Activated T-cell treated with anti-CD3 and anti-CD28 coated beads for 1 hour (primary cell): ENCODE data around the gene ATG4D.
"Not testable (repeated sequence)": the region's sequence is repeated elsewhere in the genome, so short reads cannot be mapped to it uniquely, and the experiment has no call there.

Source experiments
- DNase-seq: peaks from one replicate; pipeline ENCODE4 v3.0.0-alpha.2; 2020; ENCODE audit warnings: low read depth

The ATG4D gene

GRCh38 chr19:10519421-10519820 is 24.3 kb upstream of the ATG4D start:
- DNase-seq: no peak

GRCh38 chr19:10520652-10521318 is 22.9 kb upstream of the ATG4D start:
- no peak for DNase-seq

GRCh38 chr19:10521461-10522171 is 22.1 kb upstream of the ATG4D start:
- DNase-seq: no peak

GRCh38 chr19:10523135-10523636 is 20.5 kb upstream of the ATG4D start:
- no peak for DNase-seq

GRCh38 chr19:10525636-10526035 is 18.1 kb upstream of the ATG4D start:
- no peak for DNase-seq

- DNase-seq: not testable (repeated sequence)
Measured at GRCh38 chr19:10526887-10527286, 16.8 kb upstream of the ATG4D start.

GRCh38 chr19:10532457-10532856 is 11.2 kb upstream of the ATG4D start:
- no peak for DNase-seq

- DNase-seq: no peak
Measured at GRCh38 chr19:10533646-10534386, 9.9 kb upstream of the ATG4D start.

- no peak for DNase-seq
Measured at GRCh38 chr19:10535613-10536012, 8.1 kb upstream of the ATG4D start.

GRCh38 chr19:10537668-10538067 is 6.0 kb upstream of the ATG4D start:
- DNase-seq: no peak

- DNase-seq: no peak
Measured at GRCh38 chr19:10538204-10538983, 5.3 kb upstream of the ATG4D start.

GRCh38 chr19:10539016-10539415 is 4.7 kb upstream of the ATG4D start:
- not testable (repeated sequence) for DNase-seq

GRCh38 chr19:10543059-10543419 is 665 bp upstream of the ATG4D start:
- no peak for DNase-seq

- DNase-seq: no peak
Measured at GRCh38 chr19:10544242-10544752, 593 bp downstream of the ATG4D start.

GRCh38 chr19:10544753-10545251 is 1.1 kb downstream of the ATG4D start:
- no peak for DNase-seq

GRCh38 chr19:10546817-10547216 is 3.1 kb downstream of the ATG4D start:
- no peak for DNase-seq

- DNase-seq: no peak
Measured at GRCh38 chr19:10548746-10549276, 5.1 kb downstream of the ATG4D start.

- no peak for DNase-seq
Measured at GRCh38 chr19:10549733-10550132, 6.0 kb downstream of the ATG4D start.

- no peak for DNase-seq
Measured at GRCh38 chr19:10550336-10550735, 6.6 kb downstream of the ATG4D start.

GRCh38 chr19:10551006-10551405 is 7.3 kb downstream of the ATG4D start:
- not testable (repeated sequence) for DNase-seq

- no peak for DNase-seq
Measured at GRCh38 chr19:10551698-10552301, 8.1 kb downstream of the ATG4D start.
